ENCODE results near the gene ZNF14.
"Not testable (repeated sequence)": the region's sequence is repeated elsewhere in the genome, so short reads cannot be mapped to it uniquely, and the experiment has no call there.

ZNF14 gene

DNA sequence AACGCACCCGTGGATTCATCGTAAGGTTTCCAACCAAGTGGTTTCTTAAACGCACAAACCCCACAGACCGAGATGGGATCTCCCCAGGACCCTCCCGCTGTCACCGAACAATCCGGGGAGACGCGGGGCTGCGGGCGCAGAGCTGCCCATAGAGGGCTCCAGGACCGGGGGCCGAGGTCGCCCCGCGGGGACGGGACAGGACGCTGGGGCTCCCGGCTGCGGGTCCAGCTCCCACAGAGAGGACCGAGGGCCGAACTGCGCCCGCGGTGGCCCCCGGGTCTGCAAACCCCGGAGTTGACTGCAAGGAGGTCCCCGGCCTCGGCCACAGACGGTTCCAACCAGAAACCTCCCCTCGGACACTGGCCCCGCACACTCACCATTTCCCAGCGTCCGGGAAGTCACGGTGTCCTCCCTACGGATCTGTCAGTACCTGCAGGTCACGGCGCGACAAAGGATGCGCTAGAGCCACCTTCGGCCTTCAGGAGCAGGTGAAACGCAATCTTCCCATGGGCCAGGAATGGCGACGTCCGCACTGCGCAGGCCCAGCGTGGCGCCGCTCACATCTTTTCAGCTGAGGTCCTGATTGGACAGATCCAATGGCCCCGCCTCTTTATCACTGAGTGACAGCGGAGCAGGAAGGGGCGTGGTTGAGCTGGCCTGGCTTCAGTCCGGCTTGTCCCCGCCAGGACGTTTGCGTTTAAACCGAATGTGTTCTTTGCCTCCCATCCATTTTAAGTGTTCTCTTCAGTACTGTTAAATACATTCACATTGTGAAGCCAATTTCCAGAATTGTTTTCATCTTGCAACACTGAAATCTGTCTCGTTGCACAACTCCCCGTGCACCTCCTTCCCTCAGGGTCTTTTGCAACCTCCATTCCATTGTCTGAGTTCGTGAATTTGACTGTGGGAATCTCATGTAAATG lies at the start of gene ZNF14:
Gene ZNF14 (minus strand): TSS at position 534 of the 923 bp plus-strand sequence. CDS start 154 bp downstream, at position 380.
- DNase-seq: peak; percentile 94

DNA sequence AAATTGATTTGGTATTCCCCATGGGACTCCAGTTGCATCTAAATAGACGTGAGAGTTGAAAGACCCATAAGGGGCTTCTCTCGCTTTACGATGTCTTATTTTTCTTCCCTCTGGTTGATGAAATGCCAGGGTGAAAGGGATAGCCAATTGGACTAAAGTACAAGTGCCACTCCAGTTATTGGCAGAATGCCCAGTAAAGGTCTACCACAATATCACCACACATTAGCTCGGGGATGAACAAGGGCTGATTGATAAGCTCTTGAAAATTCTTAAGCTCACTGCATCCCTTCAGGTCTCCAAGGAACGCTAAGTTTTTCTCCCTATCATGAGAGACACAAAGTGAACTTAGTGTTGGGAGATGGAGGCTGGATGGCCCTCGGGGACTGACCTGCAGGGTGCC lies 48.9 kb upstream of the ZNF14 start:
- DNase-seq: not testable (repeated sequence)

DNA sequence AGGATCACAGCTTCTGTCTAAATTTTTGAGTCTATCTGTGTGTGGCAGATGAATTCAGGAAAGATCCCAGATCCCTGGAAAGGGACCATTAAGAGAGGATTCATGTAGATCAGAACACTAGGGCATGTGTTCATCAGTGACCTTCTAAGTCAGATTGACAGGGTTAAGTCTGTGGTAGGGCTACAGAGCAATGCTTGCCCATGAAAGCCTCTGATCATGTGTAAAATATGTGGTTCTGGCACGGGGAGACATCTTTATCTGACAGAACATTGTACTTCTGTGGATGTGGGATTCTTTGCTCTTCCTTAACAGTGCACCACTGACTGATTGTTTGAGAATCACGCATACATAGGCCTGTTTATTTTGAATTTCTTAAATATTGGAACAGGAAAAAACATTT lies 45.8 kb upstream of the ZNF14 start:
- DNase-seq: no peak

DNA sequence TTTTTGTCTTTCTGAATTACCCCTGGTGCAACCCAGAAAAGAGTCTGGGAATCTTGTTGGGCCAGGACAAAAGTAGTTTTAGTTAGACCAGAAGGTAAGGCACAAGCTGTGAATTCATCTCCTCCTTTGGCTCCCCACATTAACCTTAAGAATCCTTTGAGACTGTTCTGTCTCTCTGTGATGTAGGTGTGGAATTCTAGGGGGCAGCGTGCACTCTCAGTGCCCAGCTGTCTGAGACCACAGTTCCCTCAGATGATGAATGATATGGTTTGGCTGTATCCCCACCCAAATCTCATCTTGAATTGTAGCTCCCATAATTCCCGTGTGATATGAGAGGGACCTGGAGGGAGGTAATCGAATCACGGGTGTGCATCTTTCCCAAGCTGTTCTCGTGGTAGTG lies 44.8 kb upstream of the ZNF14 start:
- DNase-seq: no peak

DNA sequence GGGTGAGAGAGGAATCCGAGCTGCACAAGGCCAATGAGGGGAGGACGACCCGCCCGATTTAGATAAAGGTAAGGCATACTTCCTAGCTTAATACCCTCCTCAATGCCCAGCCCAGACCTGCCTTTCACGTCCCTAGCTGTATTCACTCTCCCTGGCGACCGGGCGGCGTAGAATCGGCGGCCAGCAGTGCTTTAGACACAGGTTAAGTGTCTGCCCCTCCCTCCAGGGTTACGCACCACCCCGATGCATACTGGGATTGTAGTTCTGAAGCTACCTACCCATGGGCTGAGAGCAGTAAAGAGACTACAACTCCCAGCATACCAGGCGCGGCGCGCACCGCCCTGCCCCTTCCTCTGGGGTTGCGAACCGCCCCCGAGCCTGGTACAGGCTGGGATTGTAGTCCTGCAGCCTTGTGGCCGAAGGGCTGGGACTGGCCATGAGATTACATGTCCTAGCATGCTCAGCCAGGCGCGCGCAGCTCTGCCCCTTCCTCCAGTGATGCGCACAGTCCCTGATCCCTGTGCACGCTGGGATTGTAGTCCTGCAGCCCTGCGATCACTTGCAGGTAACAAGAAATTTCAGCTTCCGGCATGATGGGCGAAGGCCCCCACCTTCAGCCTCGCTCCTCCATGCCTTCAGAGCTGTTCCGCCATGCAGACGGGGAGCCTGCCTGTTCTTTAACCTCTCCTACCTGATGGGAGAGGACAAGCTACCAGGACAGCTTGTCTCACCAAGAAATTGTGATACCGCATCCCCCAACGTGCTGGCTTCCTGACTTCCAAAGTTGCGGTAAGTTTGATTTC lies 43.5 kb upstream of the ZNF14 start:
- peak; percentile 93 for DNase-seq

DNA sequence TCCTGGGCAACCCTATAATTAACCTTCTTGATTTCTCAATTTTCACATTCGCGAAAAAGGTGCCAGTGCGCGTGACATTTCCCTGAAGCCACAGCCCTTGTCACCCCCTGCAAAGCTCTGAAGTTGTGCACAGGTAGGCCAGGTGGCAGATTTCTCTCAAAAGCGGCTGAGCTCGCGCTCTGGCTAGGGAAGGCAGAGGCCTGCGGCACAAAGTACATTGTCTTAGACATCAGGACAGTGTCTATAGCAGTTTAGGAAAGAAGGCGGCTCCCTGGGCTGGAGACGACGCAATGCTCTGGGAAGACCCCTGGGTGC lies 42.9 kb upstream of the ZNF14 start:
- DNase-seq: no peak

DNA sequence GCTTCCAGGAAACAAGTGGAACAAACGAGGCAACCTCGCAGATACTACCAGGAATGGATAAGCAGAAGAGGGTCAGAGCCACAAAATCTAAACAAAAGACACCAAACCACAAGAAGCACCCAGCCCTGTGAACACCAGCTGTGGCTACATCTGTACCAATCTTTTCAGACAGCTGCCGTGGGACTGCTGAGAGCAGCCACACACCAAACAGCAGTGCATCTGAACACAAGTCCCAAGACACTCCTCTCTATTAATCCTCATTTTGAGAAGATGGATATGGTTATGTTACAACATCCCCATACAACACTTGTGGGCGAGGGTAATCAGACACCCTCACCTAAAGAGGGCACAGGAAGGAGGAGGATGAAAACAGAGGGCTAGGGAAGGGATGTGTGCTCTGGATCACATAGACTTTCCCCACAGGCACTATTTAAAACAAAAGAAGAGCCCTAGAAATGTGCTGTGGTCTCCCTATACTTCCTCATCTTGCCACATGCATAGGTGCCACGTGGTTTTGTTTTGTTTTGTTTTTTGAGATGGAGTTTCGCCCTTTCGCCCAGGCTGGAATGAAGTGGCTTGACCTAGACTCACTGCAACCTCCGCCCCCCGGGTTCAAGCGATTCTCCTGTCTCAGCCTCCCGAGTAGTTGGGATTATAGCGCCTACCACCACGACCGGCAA lies 41.6 kb upstream of the ZNF14 start:
- no peak for DNase-seq

DNA sequence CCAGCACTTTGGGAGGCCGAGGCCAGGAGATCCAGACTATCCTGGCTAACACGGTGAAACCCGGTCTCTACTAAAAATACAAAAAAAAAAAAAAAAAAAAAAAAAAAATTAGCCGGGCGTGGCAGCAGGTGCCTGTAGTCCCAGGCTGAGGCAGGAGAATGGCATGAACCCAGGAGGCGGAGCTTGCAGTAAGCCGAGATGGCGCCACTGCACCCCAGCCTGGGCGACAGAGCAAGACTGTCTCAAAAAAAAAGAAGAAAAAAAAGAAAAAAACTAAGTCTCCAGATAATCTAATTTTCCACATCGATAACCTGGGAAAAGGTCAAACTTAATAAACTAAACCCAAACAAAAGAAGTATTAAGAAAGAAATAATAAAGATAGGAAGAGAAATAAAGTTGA lies 39.1 kb upstream of the ZNF14 start:
- DNase-seq: not testable (repeated sequence)

DNA sequence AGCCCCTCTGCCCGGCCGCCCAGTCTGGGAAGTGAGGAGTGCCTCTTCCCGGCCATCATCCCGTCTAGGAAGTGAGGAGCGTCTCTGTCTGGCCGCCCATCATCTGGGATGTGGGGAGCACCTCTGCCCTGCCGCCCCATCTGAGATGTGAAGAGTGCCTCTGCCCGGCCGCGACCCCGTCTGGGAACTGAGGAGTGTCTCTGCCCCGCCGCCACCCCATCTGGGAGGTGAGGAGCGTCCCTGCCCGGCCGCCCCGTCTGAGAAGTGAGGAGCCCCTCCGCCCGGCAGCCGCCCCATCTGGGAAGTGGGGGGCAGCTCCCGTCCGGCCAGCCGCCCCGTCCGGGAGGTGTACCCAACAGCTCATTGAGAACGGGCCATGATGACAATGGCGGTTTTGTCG lies 37.1 kb upstream of the ZNF14 start:
- not testable (repeated sequence) for DNase-seq

DNA sequence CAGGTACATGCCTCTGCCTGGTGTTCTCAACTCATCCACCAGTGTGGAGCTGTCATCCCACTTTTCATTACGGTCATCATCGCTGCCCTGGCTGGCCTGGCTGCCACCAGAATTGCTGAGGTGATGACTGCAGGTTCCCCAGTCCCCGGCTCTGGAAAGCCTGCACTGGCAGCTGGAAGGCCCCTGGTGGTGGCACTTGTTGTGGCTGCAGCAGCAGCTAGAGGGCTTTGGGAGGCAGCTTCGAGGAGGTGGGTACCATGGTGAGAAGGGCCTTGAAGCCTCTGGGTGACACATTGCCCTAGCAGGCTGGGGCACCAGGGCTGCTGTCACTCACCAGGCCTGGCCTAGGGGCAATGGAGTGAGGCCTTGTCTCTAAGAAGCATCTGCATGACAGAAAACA lies 25.3 kb upstream of the ZNF14 start:
- no peak for DNase-seq

DNA sequence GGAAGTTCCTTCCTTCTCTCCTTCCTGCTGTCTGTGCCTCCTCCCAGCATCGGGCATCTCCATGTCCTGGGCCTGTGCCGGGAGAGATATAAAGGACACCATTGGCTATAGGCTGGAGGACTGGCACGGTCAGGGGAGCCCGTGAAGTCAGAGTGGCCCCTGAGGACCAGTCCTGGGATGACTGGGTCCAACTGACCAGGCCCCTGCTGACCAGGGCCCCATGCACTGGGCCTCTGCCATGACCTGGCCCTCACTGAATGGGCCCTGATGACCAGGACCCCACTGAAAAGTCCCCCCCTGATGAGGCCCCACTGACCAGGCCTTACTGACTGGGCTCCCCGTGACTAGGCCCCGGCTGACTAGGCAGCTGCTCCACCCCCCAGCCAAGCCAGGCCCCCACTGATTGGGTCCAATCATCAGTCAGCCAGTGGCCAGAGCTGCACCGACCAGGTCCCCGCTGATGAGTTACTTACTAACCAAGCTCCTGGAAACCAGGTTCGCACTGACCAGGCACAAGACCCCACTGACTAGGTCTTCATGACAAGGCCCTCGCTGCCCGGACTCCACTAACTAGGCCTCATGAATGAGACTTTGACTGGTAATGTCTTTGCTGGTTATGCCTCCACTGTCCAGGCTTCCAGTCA lies 20.0 kb upstream of the ZNF14 start:
- DNase-seq: no peak

DNA sequence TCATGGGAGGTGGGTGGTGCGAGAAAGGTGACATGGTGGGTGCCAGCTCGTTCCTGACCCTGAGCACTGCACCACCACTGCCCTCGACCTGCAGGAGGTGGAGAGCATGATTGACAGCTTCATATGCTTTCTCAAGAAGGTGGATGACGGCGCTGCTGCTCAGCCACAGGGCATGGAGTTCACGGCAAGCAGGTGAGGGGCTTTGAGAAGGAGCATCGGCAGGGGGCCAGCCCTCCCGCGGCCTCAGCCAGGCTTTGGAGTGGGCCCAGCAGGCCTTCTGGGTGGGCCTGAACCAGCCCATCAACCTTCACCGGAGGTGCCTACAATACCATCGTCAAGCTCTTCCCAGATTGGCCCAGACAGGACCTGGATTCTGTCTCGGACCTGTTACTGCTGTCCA lies 18.9 kb upstream of the ZNF14 start:
- no peak for DNase-seq

DNA sequence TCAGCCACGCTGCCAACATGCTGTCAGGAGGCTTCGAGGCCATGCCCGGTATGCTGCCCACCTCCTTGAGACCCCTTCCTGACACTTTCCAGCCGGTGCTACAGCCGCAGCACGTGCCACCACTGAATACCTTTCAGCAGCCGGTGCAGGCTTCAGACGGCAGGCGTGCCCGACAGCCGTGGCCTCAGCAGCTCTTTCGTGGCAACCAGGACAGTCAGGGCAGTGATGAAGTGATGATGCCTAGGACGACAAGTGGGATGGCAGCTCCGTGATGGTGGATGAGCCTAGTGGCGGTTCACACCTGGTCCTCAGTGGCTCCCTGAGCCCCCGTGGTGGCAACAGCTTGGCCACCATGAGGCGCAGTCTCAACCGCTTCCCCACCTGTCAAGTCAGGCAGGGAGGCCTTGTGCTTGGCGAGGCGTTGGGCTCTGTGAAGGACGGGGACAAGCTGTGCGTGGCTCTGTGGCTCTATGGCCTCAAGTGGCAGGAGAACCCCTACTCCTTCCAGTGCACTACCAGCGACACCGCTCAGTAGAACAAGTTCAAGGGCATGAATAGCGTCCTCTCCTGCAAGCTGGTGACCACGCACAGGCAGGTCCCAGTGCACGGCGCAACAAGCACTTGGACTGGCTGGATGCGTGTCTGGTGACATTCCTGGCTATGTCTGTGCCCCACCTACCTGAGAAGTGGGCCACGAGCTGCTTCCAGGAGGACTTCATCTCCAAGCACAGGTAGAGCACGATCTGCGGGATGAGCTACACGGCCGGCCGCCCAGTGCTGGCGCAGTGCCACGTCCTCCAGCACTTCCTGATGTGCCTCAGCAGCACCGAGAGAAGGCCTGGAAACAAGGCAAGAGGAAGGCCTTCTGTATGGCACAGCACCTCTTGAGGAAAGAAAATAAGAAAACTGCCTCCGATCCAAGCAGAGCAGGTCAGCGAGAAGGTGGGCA lies 18.2 kb upstream of the ZNF14 start:
- DNase-seq: no peak

DNA sequence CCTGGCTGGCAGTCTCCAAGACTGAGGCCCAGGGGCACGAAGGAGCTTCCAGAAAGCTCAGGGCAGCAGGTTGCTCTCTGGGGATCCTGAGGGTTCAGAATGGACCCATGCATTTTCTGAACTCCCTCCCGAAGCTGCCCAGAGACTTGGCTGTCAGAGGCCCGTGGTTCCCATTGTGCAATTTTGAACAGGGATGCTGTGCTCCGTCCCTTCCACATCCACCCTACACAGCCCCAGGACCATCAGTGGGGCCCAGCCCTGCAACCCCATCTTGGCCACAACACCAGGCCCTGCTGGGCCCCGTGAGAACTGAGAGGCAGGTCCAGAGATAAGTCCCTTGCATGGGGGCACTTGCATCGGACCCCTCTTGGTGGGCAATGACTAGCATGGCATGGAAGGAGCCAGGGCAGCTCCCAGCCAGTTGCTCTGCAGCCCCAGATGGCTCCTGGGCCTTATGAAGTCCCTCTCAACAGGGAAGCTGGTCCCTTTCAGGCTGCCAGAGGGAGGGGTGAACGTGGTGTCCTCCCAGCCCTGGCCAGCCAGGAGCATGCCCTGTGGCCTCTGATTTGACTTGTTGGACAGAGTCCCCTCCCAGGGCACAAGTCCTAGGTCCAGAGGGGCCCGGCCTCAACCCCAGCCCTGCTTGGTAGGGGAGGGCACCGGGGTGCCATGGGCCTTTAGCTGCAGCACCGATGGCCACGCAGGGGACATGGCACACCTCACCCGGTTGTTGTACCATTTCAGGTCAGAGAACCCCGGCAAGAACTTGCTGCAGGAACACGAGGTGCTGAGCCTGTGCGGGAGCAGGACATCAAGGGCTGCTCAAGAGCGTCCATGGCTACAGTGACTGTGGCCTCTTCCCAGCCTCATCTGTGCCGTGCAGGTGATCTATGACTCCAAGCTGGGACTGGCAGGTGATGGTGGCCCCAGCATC lies 17.3 kb upstream of the ZNF14 start:
- DNase-seq: no peak

DNA sequence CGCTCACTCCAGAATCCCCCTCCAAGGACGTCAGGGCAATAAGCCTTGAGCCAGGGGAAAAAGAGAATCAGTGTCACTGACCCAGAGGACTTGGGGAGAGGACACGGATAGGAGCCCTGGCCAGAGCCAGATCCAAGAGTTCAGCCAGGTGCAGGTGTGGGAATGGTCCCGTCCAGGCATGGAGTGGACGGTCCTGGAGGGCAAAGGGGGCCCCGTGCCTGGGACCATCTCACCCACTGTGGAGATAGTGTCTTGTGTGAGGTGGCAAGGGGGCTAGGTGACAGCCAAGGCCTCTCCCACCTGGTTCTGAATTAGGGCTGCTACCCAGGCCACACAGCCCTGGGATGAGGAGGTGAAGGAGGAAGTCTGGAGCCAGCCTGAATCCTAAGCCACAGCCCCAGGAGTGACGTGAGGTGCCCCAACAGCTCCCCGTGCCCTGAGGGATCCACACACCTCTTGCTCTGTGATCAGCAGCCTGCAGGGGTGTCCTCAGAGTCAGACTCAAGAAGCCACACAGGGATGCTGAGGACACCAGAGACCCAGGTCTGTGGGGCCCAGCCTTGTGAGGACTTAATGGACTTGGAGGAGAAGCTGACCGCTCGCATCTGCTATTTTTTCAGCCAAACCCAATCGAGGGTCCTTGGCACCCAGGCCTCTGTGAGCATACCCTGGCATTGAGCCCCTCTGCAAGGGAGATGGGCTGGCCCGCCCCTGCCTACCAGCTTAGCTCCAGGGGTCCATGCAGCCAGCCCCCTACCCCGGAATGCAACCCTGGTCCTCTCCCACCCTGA lies 16.4 kb upstream of the ZNF14 start:
- no peak for DNase-seq

DNA sequence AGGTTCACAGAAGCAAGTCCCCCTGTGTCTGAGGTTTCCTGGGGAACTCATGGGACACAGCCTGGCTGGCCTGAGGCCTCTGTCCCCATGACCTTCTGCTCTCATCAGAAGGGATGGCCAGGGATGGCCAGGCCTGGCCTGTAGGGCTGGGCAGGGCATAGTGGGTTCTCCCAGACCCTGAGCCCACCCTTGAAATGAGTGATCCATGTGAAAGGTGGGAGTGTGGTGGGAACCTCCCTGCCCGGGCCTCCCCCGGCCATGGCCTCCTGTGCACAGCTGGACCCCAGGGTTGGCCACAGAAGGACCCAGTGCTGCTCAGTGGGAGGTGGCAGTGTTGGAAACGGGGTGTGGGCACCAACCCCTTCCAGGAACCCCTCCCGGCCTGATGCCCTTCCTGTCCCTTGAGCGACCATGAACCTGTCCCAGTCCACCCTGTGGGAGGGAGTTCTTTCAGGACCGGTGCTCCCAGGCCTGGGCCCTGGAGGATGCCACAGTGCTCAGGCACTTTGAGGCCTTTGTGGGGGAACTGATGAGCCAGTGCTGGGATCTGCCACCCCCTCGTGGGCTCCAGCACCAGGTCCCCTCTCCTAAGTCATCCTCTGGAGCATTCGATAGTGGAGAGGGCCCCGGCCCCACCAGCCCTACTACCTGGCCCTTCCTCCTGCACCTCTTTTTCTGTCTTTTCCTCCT lies 15.5 kb upstream of the ZNF14 start:
- DNase-seq: no peak

DNA sequence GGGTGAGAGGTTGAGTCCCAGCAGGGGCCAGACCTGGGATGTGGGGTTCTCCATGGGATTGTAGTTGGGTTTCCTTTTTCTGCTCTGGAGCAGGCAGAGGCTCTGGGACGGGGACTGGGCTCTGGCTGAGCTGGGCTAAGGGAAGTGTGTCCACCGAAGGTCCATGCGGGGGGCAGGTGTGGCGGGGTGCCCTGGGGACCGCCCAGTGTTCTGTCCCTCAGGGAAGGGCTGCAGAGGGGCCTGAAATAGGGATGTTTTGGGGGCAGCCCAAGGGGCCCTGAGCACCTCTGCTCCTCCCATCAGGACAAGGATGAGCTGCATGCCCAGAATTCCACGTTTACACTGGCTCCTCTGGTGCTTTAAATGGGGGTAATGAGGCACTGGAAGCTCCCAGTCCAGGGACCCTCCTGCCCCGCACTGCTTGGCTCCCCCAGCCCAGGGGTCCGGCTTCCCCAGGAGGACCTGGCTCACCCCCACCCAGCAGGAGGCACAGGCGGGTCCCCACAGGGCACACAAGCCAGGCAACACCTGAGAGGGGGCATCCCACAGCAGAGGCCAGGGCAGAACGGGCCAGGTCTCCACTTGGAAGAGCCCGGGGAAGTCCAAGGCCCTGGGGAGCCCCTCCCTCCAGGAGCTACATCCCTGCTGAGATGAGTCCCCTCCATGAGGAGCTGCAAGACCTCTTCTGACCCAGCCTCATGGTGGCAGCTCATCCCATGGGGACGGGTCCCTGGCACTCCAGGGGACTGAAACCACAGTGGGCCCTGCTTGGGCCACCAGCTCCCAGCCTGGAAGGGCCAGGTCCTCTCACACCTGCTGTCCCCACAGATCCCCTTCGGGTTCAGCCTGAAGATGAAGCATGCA lies 14.7 kb upstream of the ZNF14 start:
- no peak for DNase-seq

All from activated naive CD4-positive, alpha-beta T cell treated with Interleukin-2 at 50 U/mL for 16 hours (primary cell).